OCI-M2 (cell line): ENCODE measurements around the gene ZBTB16.

ENCODE experiments used
- DNase-seq: peaks from one replicate; lab custom pipeline; 2025; ENCODE audit not compliant: unreplicated experiment; lab: John Stamatoyannopoulos, UW

The ZBTB16 gene

DNA sequence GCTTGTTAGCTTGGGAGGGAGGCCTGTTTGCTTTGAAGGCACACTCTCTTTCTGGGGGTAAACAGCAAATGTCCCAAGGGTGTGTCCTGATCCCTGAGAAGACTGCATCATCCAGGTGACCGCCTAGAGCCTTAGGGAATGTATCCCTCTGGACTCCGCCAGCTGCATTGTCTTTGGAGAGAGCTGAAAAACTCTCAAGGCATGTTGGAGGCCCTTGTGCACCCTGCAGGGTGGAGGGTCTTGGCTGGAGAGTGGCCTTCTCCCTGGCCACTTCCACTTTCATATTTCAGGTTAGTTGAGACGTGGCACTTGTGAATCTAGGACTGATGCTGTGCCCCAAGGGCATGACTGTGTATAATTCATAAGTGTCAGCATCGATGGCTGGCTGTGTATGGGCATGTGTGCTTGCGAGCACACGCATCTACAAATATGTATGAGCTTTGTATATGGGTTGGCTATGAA, 70.6 kb downstream of the ZBTB16 start:
- DNase-seq: no peak

DNA sequence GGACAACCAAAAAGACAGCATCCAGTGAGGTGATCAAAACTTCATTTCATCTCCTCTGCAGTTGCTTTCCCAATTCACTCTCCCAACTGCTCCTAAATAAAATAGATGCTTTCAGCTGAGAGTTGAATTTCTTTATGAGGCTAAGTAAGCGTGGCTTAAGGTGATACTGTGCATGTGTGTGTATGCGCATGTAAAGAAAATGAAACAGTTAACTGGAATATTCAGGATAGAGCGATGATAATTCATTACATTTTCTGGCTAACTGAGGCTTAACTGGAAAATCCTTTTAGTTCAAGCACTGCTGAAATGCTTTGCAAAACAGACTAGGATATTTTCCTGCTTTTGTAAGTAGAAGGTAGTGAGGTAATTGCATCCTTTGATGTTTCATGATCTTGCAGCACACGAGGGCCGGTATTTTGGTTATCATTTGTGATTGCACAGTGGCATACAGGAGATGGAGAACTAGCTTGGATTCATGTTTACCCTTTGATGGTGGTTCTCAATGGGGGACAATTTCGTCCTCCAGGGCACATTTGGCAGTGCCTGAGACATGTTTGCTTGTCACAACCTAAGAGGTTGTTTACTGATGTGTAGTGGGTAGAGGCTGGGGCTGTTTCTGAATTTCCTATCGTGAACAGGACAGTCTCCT, 71.2 kb downstream of the ZBTB16 start:
- DNase-seq: no peak

DNA sequence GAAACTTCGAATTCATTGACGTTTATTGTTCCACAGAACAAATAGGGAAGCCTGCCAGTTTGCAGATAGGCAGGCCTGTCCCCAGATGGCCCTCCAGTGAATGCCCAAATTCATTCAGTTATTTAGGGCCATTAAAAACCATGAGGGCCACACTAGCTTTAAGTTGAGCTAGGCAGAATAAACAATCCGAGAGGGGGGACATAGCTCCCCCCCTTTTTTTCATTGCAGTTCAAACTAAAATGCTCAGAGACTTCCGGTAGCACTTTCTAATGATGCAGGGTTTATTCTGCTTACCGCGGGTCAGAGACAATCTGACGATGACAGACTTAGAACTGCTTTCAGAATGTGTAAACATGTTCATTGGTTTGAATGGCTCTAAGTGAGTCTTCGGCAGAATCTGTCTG, 72.0 kb downstream of the ZBTB16 start:
- no peak for DNase-seq

DNA sequence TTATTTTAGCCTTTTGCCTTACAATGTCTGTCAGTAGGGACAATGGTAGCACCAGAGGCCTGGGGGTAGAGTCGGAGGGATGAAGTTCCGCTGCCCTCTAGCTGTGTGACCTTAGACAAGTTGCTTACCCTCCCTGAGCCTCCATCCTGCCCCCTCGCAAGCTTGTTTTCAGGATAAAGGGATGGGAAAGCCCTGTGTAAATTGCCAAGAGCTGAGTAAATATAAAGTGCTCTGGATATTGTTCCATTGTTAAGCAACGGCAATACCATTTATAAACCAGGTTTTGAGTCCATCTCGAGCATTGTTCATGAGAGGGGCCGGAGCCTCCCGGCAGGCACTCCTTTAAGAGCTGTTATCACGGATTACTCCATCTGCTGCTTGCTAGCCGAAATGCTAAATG, 72.9 kb downstream of the ZBTB16 start:
- DNase-seq: no peak

DNA sequence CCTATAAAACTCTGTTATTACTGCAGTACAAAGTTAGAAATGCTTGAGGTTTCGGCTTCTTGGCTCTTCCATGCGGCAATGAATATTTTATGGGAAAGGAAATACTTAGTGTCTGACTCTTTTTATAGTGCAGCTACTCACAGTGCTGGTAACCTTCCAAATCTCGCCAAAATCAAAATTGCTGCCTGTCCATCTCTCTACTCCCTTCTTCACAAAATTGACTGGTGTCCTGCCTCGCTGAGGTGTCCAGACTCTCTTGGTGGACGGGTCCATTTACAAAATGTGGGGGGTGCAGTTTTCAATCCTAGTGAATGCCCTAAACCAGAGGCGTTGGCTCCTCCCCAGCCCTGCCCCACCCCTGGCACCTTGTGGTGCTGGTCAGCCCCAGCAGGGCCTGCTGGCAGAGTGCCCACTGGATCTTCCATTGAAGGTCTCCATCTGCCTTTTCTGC, 73.5 kb downstream of the ZBTB16 start:
- DNase-seq: no peak

DNA sequence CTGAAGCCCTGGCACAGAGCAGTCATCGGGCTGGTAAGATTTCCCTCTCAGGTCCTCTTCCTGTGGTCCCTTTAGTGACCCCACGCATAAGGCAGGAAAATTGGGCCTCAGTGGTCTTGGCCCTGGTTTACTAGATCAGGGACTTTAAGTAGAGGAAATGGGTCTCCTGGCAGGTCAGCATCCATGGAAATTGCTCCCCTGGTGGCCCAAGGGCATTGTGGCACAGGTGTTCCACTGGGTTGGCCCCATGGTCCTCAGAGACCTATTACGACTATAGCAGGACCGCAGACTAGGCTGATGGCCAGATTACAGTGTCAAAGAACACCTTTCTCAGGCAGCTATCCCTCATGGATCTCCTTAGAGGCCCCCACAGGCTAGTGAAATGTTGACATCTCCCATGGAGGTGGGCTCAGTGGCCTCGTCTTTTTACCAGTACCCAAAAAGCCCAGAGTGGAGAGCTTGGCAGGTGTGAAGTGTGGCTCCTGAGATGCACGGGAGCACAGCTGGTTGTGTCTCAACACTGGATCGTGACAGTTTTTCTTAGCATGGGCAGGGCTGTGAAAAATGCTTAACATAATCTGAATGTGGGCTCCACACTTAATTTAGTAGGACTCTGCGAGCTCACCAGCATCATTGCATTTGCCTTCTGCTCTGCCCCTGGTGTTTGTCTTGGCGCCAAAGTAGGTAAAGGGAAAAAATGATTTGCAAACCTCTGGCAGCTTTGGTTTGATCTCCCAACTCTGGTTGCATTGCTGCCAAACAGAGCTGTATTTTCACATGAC, 74.2 kb downstream of the ZBTB16 start:
- no peak for DNase-seq

DNA sequence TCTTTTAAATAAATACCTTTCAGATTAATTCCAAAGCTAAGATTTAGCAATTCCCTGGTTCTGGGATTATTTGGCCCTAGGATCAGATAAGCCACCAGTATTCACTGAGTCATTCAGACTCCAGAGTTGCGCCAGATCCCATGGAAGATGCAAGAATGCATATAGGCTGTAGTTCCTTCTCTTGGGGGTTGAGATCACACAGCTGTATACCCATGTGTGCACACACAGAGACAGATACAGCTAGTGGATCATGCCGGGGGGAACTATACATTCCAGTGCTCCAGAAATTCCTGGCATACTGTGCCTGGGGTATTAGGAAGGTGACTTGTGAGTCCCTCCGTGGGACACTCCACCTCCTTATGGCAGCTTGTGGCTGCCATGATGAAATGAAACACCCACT, 75.4 kb downstream of the ZBTB16 start:
- no peak for DNase-seq

DNA sequence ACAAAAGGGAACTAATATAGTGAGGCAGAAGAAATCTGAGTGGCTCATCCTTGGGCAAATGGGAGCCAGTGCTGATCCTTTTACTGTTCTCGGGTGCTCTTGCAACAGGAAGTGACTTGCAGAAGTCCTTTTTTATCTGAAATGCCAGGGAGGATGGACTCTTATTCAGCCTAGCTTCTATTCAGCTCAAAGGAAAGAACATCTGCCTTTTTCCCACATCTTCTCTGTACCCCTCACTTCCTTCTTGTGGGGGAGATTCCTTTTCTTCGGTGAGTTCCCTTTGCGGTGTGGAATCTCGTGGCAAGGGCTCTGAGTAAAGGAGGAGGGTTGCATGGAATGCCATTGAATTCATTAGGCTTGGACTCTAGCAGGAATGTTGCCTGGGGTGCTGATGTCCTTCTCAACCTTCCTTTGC, 76.2 kb downstream of the ZBTB16 start:
- DNase-seq: no peak

DNA sequence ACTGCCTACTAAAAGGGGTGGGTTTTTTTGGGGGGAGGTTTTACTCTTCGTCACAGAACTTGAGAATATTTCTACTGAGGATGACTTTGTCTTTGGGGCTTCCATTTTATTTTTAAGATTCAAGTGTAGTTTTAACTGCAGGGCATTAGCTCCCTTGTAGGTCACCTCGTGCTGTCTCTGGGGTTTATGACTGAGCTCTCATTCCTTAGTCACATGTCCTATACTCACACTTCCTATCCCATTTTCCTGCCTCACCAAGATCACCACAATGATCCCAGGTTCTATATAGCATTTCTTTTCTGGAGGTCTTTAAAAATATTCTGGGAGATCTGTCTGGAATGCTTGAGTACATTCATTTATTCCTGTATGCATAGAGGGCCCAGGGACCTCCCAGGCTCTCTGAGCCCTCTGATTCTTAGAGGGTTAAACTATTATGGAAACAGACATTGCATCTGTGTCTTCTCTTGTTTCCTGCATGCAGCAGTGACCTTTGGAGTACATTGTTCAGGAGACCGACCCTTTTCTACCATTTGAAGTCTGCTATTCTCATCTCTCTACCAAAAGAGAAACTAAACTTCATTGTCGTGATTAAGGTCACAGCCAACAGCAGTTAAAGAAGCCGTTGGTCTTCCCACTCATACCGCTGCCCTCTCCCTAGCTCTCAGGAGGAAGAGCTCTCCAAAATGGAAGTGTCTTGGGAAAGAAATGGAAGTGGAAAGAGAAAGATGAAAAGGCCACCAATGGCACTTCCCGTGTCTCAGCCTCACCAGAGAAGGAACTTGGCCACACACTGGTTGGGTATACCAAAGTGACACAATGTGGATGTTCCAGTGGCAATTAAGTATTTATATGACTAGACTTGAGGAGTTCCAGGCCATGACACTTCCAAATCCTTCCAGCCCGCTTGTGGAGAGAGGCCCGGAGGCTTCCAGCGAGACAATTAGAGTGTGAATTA, 77.5 kb downstream of the ZBTB16 start:
- no peak for DNase-seq

DNA sequence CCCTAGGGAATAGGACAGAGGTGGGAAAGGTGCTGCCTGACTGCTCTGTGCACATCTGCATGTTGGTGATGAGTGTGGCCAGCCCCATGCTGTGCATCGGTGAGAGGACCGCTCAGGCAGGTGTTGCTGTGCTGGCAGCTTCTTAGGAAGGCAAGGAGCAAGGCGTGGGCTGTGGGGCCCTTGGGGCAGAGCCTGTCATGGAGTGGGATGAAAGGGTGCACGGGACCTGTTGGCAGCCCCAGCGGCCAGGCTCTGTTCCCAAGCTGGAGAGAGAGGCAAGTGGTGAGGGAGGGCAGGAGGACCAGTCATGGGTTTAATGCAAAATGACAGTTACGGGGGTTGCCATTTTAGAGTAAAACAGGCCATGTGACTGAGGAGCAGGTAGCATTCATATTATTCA, 78.3 kb downstream of the ZBTB16 start:
- DNase-seq: no peak

DNA sequence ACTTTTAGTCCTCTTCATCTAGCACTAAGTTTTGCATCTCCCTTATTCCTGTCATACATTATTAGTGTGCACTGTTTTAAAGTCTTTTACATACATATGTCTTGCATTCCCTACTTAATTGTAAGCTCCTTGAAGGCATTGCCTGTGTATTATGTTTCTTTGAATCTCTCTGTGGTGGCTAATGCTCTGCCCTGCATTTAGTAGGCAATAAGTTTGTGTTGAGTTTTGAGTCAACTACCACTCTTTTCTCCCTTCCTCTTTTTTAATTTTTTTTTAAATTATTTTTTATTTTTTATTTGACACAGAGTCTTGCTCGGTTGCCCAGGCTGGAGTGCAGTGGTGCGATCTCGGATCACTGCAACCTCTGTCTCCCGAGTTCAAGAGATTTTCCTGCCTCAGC, 78.9 kb downstream of the ZBTB16 start:
- DNase-seq: no peak

DNA sequence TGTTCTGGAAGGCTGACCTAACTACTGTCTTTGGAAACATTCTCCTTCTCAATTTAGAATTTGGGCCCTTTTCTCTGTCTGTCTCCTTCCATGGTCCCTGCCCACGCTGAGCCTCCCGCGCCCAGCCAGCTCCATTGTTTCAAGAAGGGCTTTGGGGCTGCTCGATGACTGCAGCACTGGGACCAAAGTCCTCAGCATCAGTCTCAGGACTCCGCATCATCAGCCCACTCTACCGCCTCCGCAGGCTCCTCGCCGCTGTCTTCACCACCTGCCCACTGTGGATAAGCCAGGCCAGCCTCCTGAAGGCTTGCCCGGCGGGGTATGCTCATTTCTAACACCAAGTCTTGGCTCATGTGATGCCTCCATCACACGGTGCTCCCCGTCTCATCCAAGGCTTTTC, 81.3 kb downstream of the ZBTB16 start:
- no peak for DNase-seq

DNA sequence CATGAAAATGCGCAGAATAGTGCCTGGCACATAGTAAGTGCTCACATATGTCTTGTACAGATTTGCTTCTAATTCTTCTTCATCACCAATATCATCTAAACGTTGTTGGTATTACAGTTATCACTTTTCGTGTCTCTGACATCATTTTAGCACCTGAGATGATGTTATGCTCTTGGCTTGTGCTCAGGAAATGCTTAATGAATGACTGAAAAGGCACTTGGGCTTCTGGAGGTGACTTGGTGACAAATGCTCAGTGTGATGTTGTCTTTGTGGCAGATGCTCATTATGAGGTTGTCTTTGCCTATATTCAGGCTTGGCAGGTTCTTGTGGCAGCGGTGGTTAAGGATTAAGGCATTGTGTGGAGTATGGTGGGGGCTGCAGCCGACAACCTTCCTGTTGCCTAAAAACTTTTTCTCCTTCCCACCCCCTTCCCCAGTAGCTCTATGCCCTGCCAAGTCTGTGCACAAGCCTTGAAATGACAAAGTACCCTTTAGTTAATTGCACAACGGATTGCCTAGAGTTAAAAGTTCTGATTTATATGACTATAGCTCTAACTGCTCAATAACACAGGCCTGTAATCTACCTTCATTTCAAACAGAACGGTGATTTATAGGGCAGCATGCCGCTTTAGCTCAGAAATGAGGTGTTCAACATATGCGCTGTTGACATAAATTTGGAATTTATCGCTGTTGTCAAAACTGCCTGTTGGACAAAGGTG, 82.5 kb downstream of the ZBTB16 start:
- DNase-seq: no peak

DNA sequence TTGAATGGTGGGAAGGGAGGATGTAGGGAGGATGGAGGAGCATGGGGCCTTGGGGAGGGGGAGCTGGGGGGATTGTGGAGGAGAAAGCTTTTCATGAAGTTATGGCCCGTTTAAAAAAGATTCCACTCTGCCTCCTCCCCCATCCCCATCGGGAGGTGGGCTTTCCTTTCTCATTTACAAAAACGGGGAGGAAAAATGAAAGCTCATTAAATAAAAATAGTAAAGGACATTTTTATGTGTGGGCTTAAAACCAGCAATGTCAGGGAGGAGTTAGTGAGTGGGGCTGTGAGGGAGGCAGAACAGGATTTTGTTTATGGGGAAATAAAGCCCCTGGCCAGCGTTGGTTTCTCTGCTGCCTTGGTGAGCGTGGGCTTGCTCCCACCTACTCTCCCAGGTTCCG, 83.2 kb downstream of the ZBTB16 start:
- no peak for DNase-seq

DNA sequence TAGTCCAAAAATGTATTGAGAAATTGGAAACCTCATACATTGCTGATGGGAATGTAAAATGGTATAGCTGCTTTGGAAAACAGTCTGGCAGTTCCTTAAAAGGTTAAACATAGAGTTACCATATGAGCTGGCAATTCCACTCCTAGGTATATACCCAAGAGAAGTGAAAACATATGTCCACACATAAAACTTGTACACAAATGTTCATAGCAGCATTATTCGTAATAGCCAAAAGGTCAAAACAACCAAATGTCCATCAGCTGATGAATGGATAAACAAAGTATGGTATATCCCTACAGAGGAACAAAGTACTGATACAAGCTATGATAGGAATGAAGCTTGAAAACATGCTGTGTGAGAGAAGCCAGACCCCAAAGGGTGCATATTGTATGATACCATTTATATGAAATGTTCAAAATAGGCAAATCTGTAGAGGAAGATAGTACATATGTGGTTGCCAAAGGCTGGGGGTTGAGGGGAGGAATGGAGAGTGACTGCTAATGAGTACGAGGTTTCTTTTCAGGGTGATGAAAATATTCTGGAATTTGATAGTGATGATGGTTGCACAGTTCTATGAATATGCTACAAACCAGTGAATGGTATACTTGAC, 85.8 kb downstream of the ZBTB16 start:
- DNase-seq: no peak

DNA sequence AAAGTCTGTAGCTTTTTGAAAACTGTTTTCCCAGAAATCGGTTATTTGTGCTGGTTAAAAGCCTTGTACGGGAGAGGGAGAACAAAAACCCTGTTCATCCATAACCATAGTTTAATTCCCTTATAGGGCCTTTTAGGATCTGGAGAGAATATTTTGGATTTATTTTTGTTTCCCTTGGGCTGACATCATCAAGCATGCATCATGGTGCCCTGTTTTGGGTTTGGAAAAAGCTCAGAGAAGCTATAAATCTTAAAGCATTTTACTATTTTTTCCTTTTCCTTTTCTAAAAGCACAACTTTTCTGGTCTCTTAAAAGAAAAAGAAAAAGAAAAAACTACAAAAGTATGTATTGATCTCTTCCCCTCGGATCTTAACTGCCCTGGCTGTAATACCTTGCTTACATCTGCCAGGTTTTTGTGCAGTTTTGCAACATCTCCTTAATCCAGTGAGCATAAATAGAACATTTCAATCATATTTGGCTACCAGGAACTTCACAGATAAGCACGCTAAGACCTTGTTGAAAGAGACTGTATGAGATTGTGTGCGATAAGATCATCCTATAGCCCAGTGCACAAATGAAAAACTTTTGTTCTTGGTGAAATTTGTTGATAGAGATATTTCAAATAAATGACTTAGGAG, 88.0 kb downstream of the ZBTB16 start:
- DNase-seq: no peak

DNA sequence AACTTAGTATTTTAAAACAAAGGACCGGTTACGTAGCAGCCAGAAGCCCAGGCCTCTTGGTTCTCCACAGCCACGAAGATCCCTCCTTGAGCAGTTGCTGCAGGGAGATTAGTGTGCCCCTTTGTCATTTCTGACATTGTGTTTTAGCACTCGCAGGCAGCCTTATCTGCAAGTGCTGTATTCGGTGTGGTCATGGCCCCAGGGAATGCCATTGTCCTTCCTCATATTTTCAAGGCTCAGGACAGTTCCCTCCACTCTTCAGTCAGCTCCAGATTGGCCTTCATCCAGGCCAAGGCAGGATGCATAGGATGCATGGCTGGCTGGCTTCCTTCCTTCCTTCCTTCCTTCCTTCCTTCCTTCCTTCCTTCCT, 88.5 kb downstream of the ZBTB16 start:
- peak; percentile 8 for DNase-seq

DNA sequence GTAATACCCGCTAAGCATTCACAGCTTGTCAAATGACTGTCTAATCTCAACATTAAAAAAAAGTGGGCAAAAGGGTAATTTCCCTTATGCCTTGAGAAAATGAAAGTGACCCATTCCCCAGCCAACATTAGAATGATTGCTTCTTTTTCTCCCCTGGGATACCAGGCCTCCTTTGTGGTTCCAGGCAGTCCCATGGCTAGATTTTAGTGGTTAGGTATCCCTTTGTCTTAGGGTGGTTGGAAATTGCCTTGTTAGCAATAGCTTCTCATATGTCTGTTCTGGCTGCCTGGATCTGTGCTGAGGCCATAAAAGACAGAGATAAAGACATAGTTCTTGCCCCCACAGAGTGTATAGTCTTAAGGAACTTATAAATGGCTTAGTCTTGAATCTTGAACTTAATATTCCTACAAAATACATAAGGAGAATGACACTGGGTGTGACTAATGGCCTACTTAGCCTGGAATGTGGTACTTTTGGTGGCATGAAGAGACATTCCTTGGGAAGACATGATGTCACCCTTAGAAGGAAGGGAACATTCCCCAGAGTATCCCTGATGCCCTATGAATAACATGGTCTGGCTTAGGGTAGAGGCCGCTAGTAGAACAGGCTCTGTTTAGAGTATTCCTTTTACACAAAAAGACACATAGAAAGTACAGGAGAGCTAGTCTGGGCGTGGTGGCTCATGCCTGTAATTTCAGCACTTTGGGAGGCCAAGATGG, 90.3 kb downstream of the ZBTB16 start:
- no peak for DNase-seq

DNA sequence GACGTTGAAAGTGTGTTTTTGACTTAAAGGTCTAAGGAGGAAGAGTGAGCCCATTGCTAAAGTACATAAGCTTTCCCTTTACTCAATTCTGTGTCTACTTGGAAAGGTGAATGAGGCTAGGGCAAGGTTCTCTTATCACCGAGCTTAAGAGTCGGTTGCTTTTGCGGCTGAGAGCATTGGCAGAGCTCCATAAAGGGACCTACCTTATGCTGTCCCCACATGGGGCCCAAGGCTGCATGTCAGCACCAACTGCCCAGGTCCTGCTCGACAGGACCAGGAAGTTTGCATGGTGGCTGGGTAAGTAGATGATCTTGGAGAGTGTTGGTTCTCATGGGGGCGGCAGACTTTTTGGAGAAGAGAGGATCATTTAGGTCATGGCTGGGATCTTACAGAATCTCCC, 91.2 kb downstream of the ZBTB16 start:
- no peak for DNase-seq
